VCaP (cell line): ENCODE results near the gene ANKRD44.

ENCODE experiments used
- H3K27ac ChIP-seq: fragments of 450-650 bp; 2 replicates; pipeline ENCODE4 v1.5.1; 2017
- CTCF ChIP-seq: fragments of 450-650 bp; conservative IDR thresholded peaks from 2 replicates; pipeline ENCODE4 v1.5.1; 2017; ENCODE audit warnings: mild to moderate bottlenecking, moderate library complexity

Gene ANKRD44

GRCh38 chr2:197052356-197052755 is 258.2 kb downstream of the ANKRD44 start:
- H3K27ac ChIP-seq, result no peak overlapping the region
- no peak for TF ChIP-seq CTCF

GRCh38 chr2:197045115-197045514 is 265.5 kb downstream of the ANKRD44 start:
- no peak overlapping the region for H3K27ac ChIP-seq
- no peak for TF ChIP-seq CTCF

- no peak overlapping the region for H3K27ac ChIP-seq
- TF ChIP-seq CTCF, result no peak
Measured at GRCh38 chr2:197042739-197043196, 267.8 kb downstream of the ANKRD44 start.

GRCh38 chr2:197037863-197038398 is 272.6 kb downstream of the ANKRD44 start:
- no peak overlapping the region for H3K27ac ChIP-seq
- TF ChIP-seq CTCF, result no peak

- no peak for TF ChIP-seq CTCF
- H3K27ac ChIP-seq, result no peak overlapping the region
Measured at GRCh38 chr2:197035002-197035401, 275.6 kb downstream of the ANKRD44 start.

- no peak overlapping the region for H3K27ac ChIP-seq
- TF ChIP-seq CTCF, result no peak
Measured at GRCh38 chr2:197034292-197034691, 276.3 kb downstream of the ANKRD44 start.

- no peak overlapping the region for H3K27ac ChIP-seq
- TF ChIP-seq CTCF, result no peak
Measured at GRCh38 chr2:197033222-197033621, 277.4 kb downstream of the ANKRD44 start.
